ENCODE measurements around the gene CFAP100. TPM values are rescaled to one million over a fixed set of nuclear protein-coding genes. Genes with fewer than 3 reads are reported as not detected.
A peak's percentile ranks its signal among the peaks of the same experiment; 100 is the strongest.

Gene CFAP100
- polyA plus RNA-seq, 2 donors = not detected

GRCh38 chr3:126356373-126357264, 38.1 kb upstream of the CFAP100 start:
- H3K27me3 ChIP-seq (ENCODE audit: control insufficient read depth in 1 of 2, insufficient read depth in 2 of 2, low read length in 2 of 2) = peaks cover 0 to 3% of the 10 kb centered on the region in 2 donors
- no peaks in the 10 kb centered on the region for H3K9me3 ChIP-seq (ENCODE audit: control insufficient read depth in 2 of 2, insufficient read depth in 1 of 2, low read depth in 1 of 2, low read length in 1 of 2)
- H3K4me1 ChIP-seq (ENCODE audit: control insufficient read depth in 2 of 2, insufficient read depth in 2 of 2, low read length in 1 of 2) = peaks cover 6 to 8% of the 10 kb centered on the region in 2 donors
- peaks cover 0 to 6% of the 10 kb centered on the region in 2 donors for H3K36me3 ChIP-seq (ENCODE audit: control insufficient read depth in 2 of 2, insufficient read depth in 2 of 2, low read length in 1 of 2)
- peak overlapping the region; percentile 86 to 89 for H3K27ac ChIP-seq (ENCODE audit: low read depth in 2 of 2, low read length in 1 of 2)
- peak overlapping the region; percentile 59 to 75 for H3K4me3 ChIP-seq (ENCODE audit: low read depth in 1 of 2, low read length in 2 of 2)
- WGBS, 2 donors = 1 to 2% methylated on average over 67 to 100 of the region's 100 CpGs

GRCh38 chr3:126357295-126358037, 37.2 kb upstream of the CFAP100 start, which contains the start of gene KLF15:
TSS of gene KLF15 (minus strand) at chr3:126357408. CDS start at chr3:126352922, 4,486 bp downstream.
- H3K4me1 ChIP-seq (ENCODE audit: control insufficient read depth in 2 of 2, insufficient read depth in 2 of 2, low read length in 1 of 2) = peaks cover 6 to 8% of the 10 kb centered on the region in 2 donors

GRCh38 chr3:126358038-126358815, 36.5 kb upstream of the CFAP100 start:
- Histone ChIP-seq H3K27ac (ENCODE audit: low read depth in 2 of 2, low read length in 1 of 2) (no peak overlapping the region), H3K9me3 (ENCODE audit: control insufficient read depth in 2 of 2, insufficient read depth in 1 of 2, low read depth in 1 of 2, low read length in 1 of 2) (no peaks in the 10 kb centered on the region), H3K27me3 (ENCODE audit: control insufficient read depth in 1 of 2, insufficient read depth in 2 of 2, low read length in 2 of 2) (peaks cover 0 to 3% of the 10 kb centered on the region in 2 donors), H3K36me3 (ENCODE audit: control insufficient read depth in 2 of 2, insufficient read depth in 2 of 2, low read length in 1 of 2) (no peaks in the 10 kb centered on the region), H3K4me3 (ENCODE audit: low read depth in 1 of 2, low read length in 2 of 2) (peak overlapping the region in 1 of 2 donors; percentile 75), H3K4me1 (ENCODE audit: control insufficient read depth in 2 of 2, insufficient read depth in 2 of 2, low read length in 1 of 2) (peaks cover 6 to 8% of the 10 kb centered on the region in 2 donors)
- 8 to 9% methylated on average over 11 of the region's 11 CpGs for WGBS, 2 donors

More at GRCh38 chr3:126357295-126358037, 37.2 kb upstream of the CFAP100 start, which contains the start of gene KLF15:
- Histone ChIP-seq H3K27ac (ENCODE audit: low read depth in 2 of 2, low read length in 1 of 2) (peak within 1 kb of the TSS; percentile 86 to 89), H3K4me3 (ENCODE audit: low read depth in 1 of 2, low read length in 2 of 2) (peak within 1 kb of the TSS; percentile 59 to 75), H3K36me3 (ENCODE audit: control insufficient read depth in 2 of 2, insufficient read depth in 2 of 2, low read length in 1 of 2) (no peaks in the 10 kb centered on the region), H3K27me3 (ENCODE audit: control insufficient read depth in 1 of 2, insufficient read depth in 2 of 2, low read length in 2 of 2) (peaks cover 0 to 3% of the 10 kb centered on the region in 2 donors), H3K9me3 (ENCODE audit: control insufficient read depth in 2 of 2, insufficient read depth in 1 of 2, low read depth in 1 of 2, low read length in 1 of 2) (no peaks in the 10 kb centered on the region)
- 0 to 1% methylated on average over 71 to 86 of the region's 86 CpGs for WGBS, 2 donors

GRCh38 chr3:126358816-126359181, 35.9 kb upstream of the CFAP100 start:
- no peaks in the 10 kb centered on the region for H3K9me3 ChIP-seq (ENCODE audit: control insufficient read depth in 2 of 2, insufficient read depth in 1 of 2, low read depth in 1 of 2, low read length in 1 of 2)
- H3K4me1 ChIP-seq (ENCODE audit: control insufficient read depth in 2 of 2, insufficient read depth in 2 of 2, low read length in 1 of 2) = peaks cover 6 to 8% of the 10 kb centered on the region in 2 donors
- H3K27me3 ChIP-seq (ENCODE audit: control insufficient read depth in 1 of 2, insufficient read depth in 2 of 2, low read length in 2 of 2) = peaks cover 0 to 3% of the 10 kb centered on the region in 2 donors
- H3K4me3 ChIP-seq (ENCODE audit: low read depth in 1 of 2, low read length in 2 of 2) = no peak overlapping the region
- no peaks in the 10 kb centered on the region for H3K36me3 ChIP-seq (ENCODE audit: control insufficient read depth in 2 of 2, insufficient read depth in 2 of 2, low read length in 1 of 2)
- WGBS, 2 donors = 76 to 77% methylated on average over 3 of the region's 3 CpGs
- no peak overlapping the region for H3K27ac ChIP-seq (ENCODE audit: low read depth in 2 of 2, low read length in 1 of 2)

GRCh38 chr3:126360046-126360713, 34.5 kb upstream of the CFAP100 start:
- Histone ChIP-seq H3K4me3 (ENCODE audit: low read depth in 1 of 2, low read length in 2 of 2) (no peak overlapping the region), H3K27me3 (ENCODE audit: control insufficient read depth in 1 of 2, insufficient read depth in 2 of 2, low read length in 2 of 2) (peaks cover 0 to 3% of the 10 kb centered on the region in 2 donors), H3K9me3 (ENCODE audit: control insufficient read depth in 2 of 2, insufficient read depth in 1 of 2, low read depth in 1 of 2, low read length in 1 of 2) (no peaks in the 10 kb centered on the region), H3K27ac (ENCODE audit: low read depth in 2 of 2, low read length in 1 of 2) (no peak overlapping the region), H3K36me3 (ENCODE audit: control insufficient read depth in 2 of 2, insufficient read depth in 2 of 2, low read length in 1 of 2) (no peaks in the 10 kb centered on the region), H3K4me1 (ENCODE audit: control insufficient read depth in 2 of 2, insufficient read depth in 2 of 2, low read length in 1 of 2) (peaks cover 6 to 8% of the 10 kb centered on the region in 2 donors)
- 72 to 83% methylated on average over 3 of the region's 3 CpGs for WGBS, 2 donors

GRCh38 chr3:126360714-126361060, 34.0 kb upstream of the CFAP100 start:
- H3K27ac ChIP-seq (ENCODE audit: low read depth in 2 of 2, low read length in 1 of 2) = no peak overlapping the region
- 66 to 81% methylated on average over 3 of the region's 3 CpGs for whole genome bisulfite sequencing, 2 donors
- H3K9me3 ChIP-seq (ENCODE audit: control insufficient read depth in 2 of 2, insufficient read depth in 1 of 2, low read depth in 1 of 2, low read length in 1 of 2) = no peaks in the 10 kb centered on the region
- H3K4me3 ChIP-seq (ENCODE audit: low read depth in 1 of 2, low read length in 2 of 2) = no peak overlapping the region
- H3K4me1 ChIP-seq (ENCODE audit: control insufficient read depth in 2 of 2, insufficient read depth in 2 of 2, low read length in 1 of 2) = peaks cover 4 to 8% of the 10 kb centered on the region in 2 donors
- peaks cover 0 to 3% of the 10 kb centered on the region in 2 donors for H3K27me3 ChIP-seq (ENCODE audit: control insufficient read depth in 1 of 2, insufficient read depth in 2 of 2, low read length in 2 of 2)
- H3K36me3 ChIP-seq (ENCODE audit: control insufficient read depth in 2 of 2, insufficient read depth in 2 of 2, low read length in 1 of 2) = no peaks in the 10 kb centered on the region

- Histone ChIP-seq H3K27me3 (ENCODE audit: control insufficient read depth in 1 of 2, insufficient read depth in 2 of 2, low read length in 2 of 2) (peaks cover 0 to 3% of the 10 kb centered on the region in 2 donors), H3K27ac (ENCODE audit: low read depth in 2 of 2, low read length in 1 of 2) (no peak overlapping the region), H3K36me3 (ENCODE audit: control insufficient read depth in 2 of 2, insufficient read depth in 2 of 2, low read length in 1 of 2) (no peaks in the 10 kb centered on the region), H3K4me3 (ENCODE audit: low read depth in 1 of 2, low read length in 2 of 2) (no peak overlapping the region), H3K9me3 (ENCODE audit: control insufficient read depth in 2 of 2, insufficient read depth in 1 of 2, low read depth in 1 of 2, low read length in 1 of 2) (no peaks in the 10 kb centered on the region), H3K4me1 (ENCODE audit: control insufficient read depth in 2 of 2, insufficient read depth in 2 of 2, low read length in 1 of 2) (peaks cover 2 to 8% of the 10 kb centered on the region in 2 donors)
- 79 to 82% methylated on average over 9 of the region's 9 CpGs for WGBS, 2 donors
Measured at GRCh38 chr3:126361211-126361610, 33.5 kb upstream of the CFAP100 start.

GRCh38 chr3:126364130-126364695, 30.5 kb upstream of the CFAP100 start:
- Histone ChIP-seq H3K4me1 (ENCODE audit: control insufficient read depth in 2 of 2, insufficient read depth in 2 of 2, low read length in 1 of 2) (no peaks in the 10 kb centered on the region), H3K4me3 (ENCODE audit: low read depth in 1 of 2, low read length in 2 of 2) (no peak overlapping the region), H3K36me3 (ENCODE audit: control insufficient read depth in 2 of 2, insufficient read depth in 2 of 2, low read length in 1 of 2) (no peaks in the 10 kb centered on the region), H3K27me3 (ENCODE audit: control insufficient read depth in 1 of 2, insufficient read depth in 2 of 2, low read length in 2 of 2) (peaks cover 0 to 3% of the 10 kb centered on the region in 2 donors), H3K9me3 (ENCODE audit: control insufficient read depth in 2 of 2, insufficient read depth in 1 of 2, low read depth in 1 of 2, low read length in 1 of 2) (no peaks in the 10 kb centered on the region), H3K27ac (ENCODE audit: low read depth in 2 of 2, low read length in 1 of 2) (no peak overlapping the region)
- WGBS, 2 donors = 88 to 93% methylated on average over 8 to 9 of the region's 9 CpGs
